ENCODE measurements around the gene SH3BP1.
A peak's percentile ranks its signal among the peaks of the same experiment; 100 is the strongest.
"Not testable (repeated sequence)": the region's sequence is repeated elsewhere in the genome, so short reads cannot be mapped to it uniquely, and the experiment has no call there.

SH3BP1 gene

GRCh38 chr22:37650463-37651136 lies 11.1 kb downstream of the SH3BP1 start:
- H3K4me3 ChIP-seq (ENCODE audit: low read depth, low read length), result no peak overlapping the region
- DNase-seq (ENCODE audit: low read depth), result no peak
- no peak for TF ChIP-seq CTCF (IDR thresholded peaks at IDR 0.05; ENCODE audit: control insufficient read depth, extremely low read depth, insufficient read depth)

- TF ChIP-seq CTCF (IDR thresholded peaks at IDR 0.05; ENCODE audit: control insufficient read depth, extremely low read depth, insufficient read depth), result no peak
- DNase-seq (ENCODE audit: low read depth), result no peak
- no peak overlapping the region for H3K4me3 ChIP-seq (ENCODE audit: low read depth, low read length)
Observed at GRCh38 chr22:37654563-37655251, 15.2 kb downstream of the SH3BP1 start.

GRCh38 chr22:37655252-37655563 lies 15.7 kb downstream of the SH3BP1 start:
- DNase-seq (ENCODE audit: low read depth), result no peak
- no peak for TF ChIP-seq CTCF (IDR thresholded peaks at IDR 0.05; ENCODE audit: control insufficient read depth, extremely low read depth, insufficient read depth)
- H3K4me3 ChIP-seq (ENCODE audit: low read depth, low read length), result no peak overlapping the region

GRCh38 chr22:37656583-37656982 lies 17.1 kb downstream of the SH3BP1 start:
- DNase-seq (ENCODE audit: low read depth); H3K4me3 ChIP-seq (ENCODE audit: low read depth, low read length): not testable (repeated sequence)

- no peak for TF ChIP-seq CTCF (IDR thresholded peaks at IDR 0.05; ENCODE audit: control insufficient read depth, extremely low read depth, insufficient read depth)
- H3K4me3 ChIP-seq (ENCODE audit: low read depth, low read length), result peak overlapping the region; percentile 62
- DNase-seq (ENCODE audit: low read depth), result no peak
Observed at GRCh38 chr22:37657590-37658132, 18.2 kb downstream of the SH3BP1 start.

- peak within 1 kb of the TSS; percentile 79 for H3K4me3 ChIP-seq (ENCODE audit: low read depth, low read length)
- no peak for TF ChIP-seq CTCF (IDR thresholded peaks at IDR 0.05; ENCODE audit: control insufficient read depth, extremely low read depth, insufficient read depth)
- peak; percentile 100 for DNase-seq (ENCODE audit: low read depth)
Observed at GRCh38 chr22:37658133-37659065, 18.9 kb downstream of the SH3BP1 start, which contains the start of gene PDXP. Gene PDXP (plus strand): TSS chr22:37658723. CDS start chr22:37658783, 60 bp downstream.

Measured in LNCaP clone FGC (cell line).